ENCODE data around the gene SND1. TPM values are rescaled to one million over a fixed set of nuclear protein-coding genes. Genes with fewer than 3 reads are reported as not detected.
"Not testable (repeated sequence)": the region's sequence is repeated elsewhere in the genome, so short reads cannot be mapped to it uniquely, and the experiment has no call there.

SND1 gene
- polyA plus RNA-seq, 3 donors = 158 to 177 (median 163) TPM

GRCh38 chr7:127822822-127823508 is 171.0 kb downstream of the SND1 start:
- no peak for DNase-seq (ENCODE audit: low read depth in 3 of 3, low spot score in 2 of 3)

DNA sequence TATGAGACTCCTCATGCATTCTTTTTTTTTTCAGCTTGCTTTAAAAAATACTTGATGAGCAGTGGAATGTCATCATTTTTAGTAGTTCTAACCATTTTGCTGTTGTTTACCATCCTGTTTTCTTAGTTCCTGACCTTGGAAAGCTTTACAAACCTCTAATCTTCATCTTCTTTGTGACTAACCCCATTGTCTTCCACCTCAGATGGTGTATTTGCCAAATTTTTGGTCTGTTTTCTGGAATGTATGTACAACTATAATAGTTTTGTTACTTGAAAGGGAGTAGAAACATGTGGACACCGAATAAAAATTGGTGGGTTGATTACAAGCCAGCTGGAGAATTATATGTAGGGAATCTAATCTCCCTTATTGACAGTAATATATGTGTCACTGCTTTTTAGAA is 172.7 kb downstream of the SND1 start:
- no peak for DNase-seq (ENCODE audit: low read depth in 3 of 3, low spot score in 2 of 3)

- DNase-seq (ENCODE audit: low read depth in 3 of 3, low spot score in 2 of 3) = no peak
Measured at GRCh38 chr7:127828843-127829500, 177.0 kb downstream of the SND1 start.

GRCh38 chr7:127831318-127832219 is 179.6 kb downstream of the SND1 start:
- DNase-seq (ENCODE audit: low read depth in 3 of 3, low spot score in 2 of 3) = no peak

DNA sequence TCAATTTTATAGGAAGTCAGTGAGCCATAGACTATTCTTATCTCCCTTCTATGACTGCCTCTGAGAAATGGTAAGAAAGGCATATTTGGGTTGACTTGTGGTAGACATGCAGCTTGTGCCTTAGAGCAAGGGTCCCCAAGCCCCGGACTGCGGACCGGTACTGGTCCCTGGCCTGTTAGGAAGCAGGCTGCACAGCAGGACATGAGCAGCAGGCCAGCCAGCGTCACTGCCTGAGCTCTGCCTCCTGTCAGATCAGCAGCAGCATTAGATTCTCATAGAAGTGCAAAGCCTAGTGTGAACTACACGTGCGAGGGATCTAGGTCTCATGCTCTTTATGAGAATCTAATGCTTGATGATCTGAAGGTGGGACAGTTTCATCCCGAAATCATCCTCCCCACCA is 180.6 kb downstream of the SND1 start:
- DNase-seq (ENCODE audit: low read depth in 3 of 3, low spot score in 2 of 3) = no peak

DNA sequence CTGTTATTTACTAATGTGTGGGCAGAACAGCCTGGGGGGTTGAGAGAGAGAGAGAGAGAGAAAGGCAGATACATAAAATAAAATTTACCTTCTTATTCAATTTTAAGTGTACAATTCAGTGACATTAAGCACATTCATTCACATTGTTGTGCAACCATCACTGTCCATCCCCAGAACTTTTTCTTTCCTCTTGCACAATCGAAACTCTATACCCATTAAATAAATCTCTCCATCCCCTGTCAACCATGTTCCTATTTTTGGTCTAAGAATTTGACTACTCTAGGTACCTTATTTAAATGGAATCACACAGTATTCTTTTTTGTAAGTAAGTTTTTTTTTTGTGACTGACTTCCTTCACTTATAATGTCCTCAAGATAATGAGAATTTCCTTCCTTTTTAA is 181.6 kb downstream of the SND1 start:
- DNase-seq (ENCODE audit: low read depth in 3 of 3, low spot score in 2 of 3) = no peak

DNA sequence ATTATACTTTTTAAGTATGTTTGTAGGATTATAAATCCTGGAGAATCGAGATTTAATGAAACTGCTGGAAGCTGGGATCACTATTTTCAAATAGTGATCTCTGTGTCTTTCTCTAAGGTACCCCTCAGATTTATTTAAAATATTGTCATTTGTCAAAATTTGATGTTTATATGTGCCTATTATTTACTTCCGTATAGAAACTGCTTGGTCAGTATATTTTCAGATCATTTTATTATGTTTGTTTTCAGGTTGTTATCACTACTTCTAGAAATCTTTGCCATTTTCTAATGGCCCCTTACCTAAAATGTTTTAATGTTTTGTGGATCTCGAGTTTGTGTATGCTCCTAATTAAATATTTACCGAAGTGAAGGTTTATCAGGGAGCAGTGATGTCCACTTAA is 183.7 kb downstream of the SND1 start:
- DNase-seq (ENCODE audit: low read depth in 3 of 3, low spot score in 2 of 3) = no peak

GRCh38 chr7:127837816-127838410 is 185.9 kb downstream of the SND1 start:
- DNase-seq (ENCODE audit: low read depth in 3 of 3, low spot score in 2 of 3) = not testable (repeated sequence)

GRCh38 chr7:127838816-127839415 is 186.9 kb downstream of the SND1 start:
- DNase-seq (ENCODE audit: low read depth in 3 of 3, low spot score in 2 of 3) = no peak

DNA sequence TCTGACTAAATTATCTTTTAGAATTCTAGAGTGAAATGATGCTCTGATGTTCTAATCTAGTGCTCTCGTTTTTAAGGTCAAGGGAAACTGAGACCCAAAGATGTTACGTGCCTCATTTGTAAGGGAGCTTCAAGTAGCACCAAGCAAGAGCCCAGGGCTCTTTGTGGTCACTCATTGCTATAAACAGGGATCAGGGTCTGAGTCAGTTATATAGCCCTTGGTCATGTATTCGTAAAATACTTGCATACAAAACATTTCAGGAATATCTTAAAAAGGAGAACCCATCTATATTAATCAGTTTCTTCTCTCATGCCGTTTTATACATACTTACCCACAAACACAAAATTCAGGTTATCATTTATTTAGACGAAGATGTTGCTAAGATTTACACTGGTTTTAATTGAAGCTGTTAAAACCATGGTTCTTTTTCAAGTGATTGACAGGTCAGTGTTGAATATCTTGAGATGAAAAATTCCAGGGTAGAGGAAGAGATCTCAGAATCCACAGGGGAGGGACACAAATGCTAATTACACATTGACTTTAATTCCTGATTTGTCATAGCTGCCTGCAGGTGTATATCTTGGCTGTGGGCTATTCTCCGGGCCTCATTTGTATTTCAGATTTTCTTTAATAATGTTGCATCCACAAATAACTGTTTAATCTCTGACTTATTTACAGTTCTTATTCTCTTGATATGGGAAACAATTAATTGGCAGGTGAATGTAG is 188.4 kb downstream of the SND1 start:
- DNase-seq (ENCODE audit: low read depth in 3 of 3, low spot score in 2 of 3) = no peak

DNA sequence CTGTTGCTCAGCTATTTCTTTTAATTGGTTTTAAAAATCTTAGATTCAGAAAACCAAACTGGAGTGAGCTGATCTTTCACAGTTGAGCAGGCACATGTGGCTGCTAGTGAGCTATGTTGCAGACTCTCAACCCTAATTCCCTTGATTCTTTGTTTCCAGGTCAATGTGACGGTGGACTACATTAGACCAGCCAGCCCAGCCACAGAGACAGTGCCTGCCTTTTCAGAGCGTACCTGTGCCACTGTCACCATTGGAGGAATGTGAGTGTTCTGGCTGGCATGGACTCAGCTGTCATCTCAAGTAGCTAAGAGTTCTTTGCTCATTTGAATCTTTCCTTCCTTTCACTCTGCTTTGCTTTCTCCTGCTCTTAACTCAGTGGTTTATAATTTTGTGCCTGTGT is 192.2 kb downstream of the SND1 start:
- no peak for DNase-seq (ENCODE audit: low read depth in 3 of 3, low spot score in 2 of 3)

DNA sequence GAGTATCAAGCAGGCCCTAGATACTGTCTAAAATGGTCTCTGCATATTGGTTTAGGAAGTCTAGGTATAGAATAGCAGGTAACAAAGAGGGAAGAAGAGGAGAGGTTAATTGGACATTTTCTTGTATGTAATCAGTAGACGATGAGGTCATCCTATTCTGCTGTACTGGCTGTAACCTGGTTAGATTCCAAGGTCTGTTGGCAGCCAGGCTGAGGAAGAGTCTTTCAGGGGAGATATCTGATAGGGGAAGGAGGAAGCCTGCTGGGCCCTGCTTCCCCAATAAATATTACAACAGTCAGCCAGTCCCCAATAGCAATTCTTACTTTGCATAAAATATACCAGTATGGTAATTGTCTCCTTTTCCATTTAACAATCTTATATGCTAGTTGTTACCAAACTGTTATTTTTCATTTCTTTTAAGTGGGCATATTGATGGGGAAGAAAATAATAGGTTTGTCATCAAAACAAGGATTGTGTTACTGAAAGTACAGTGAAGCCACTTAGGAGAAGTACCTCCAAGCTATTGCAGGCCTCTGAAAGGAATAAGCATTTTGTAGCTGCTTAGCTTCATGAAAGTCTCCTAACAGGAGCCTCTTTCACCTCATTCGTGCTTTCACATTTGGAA is 192.8 kb downstream of the SND1 start:
- DNase-seq (ENCODE audit: low read depth in 3 of 3, low spot score in 2 of 3) = no peak

- no peak for DNase-seq (ENCODE audit: low read depth in 3 of 3, low spot score in 2 of 3)
Measured at GRCh38 chr7:127845522-127846214, 193.7 kb downstream of the SND1 start.

- no peak for DNase-seq (ENCODE audit: low read depth in 3 of 3, low spot score in 2 of 3)
Measured at GRCh38 chr7:127847641-127848040, 195.6 kb downstream of the SND1 start.

DNA sequence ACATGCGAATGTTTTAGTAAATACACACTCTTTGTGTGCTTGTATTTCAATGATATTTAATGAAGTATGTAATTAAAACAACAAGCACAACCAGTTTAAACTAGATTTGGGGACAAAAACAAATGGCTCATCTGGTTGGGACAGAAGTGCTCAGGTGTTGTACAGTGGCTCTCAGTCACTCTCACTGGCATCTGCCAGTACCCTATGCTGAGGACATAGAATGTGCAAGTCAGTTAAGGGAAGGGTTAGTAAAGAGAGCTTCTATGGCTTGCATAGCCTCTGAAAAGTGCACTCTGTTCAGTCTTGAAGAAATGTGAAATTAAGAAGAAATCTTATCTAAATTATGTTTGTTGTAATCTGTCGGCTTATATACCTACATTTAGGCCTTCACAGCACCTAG is 196.2 kb downstream of the SND1 start:
- no peak for DNase-seq (ENCODE audit: low read depth in 3 of 3, low spot score in 2 of 3)

DNA sequence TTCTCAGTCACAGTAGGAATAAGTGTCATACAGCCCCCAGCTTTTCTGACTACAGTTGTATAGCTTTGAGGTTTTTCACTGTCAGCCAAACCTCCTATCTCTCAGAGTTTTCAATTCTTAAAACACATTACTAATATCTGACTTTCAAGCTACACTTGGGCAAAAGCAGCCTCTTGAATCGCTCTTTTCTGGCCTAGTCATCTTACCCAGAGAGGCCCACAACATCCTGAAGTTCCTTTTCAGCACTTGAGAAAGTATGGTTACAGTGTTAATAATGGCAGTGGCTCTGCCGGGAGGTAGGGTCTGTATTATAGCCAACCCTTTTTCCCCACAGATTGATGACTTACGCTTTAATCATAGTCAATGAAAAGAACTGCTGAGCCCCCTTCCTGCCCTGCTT is 198.2 kb downstream of the SND1 start:
- DNase-seq (ENCODE audit: low read depth in 3 of 3, low spot score in 2 of 3) = no peak

DNA sequence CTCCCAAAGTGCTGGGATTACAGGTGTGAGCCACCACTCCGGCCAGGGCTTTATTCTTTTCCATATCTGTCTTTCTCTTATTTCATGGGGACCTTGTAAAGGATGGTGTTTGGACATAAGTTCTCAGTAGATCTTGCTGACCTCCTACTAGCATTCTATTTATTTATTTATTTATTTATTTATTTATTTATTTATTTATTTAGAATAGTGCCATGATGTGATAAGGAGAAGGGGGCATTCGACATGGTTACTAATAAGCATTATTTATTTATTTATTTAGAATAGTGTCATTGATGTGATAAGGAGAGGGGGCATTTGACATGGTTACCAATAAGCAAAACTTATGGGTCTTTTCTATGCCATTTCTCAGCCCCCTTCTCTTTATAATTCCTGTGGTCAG is 202.4 kb downstream of the SND1 start:
- no peak for DNase-seq (ENCODE audit: low read depth in 3 of 3, low spot score in 2 of 3)

GRCh38 chr7:127857464-127857841 is 205.5 kb downstream of the SND1 start:
- DNase-seq (ENCODE audit: low read depth in 3 of 3, low spot score in 2 of 3) = no peak

All from right renal cortex interstitium (tissue), 3 donors.